GM18505 (cell line): Measurements from ENCODE around the gene INHBC.
"Not testable (repeated sequence)": the region's sequence is repeated elsewhere in the genome, so short reads cannot be mapped to it uniquely, and the experiment has no call there.

Source experiments
- ATAC-seq: cut with Tn5 transposase; IDR thresholded peaks from one replicate; pipeline ENCODE4 v1.9.1; 2021; ENCODE audit not compliant: unreplicated experiment
- POLR2A ChIP-seq: IDR thresholded peaks from 4 replicates; pipeline ENCODE4 v1.6.1; 2011; ENCODE audit warnings: borderline replicate concordance; ENCODE audit not compliant: insufficient read depth, insufficient read length; ENCODE audit errors: extremely low read depth

Gene INHBC

GRCh38 chr12:57434517-57435223 is at the start of gene INHBC:
TSS of gene INHBC (plus strand) at chr12:57434784. CDS start at chr12:57434887, 103 bp downstream.
- ATAC-seq = no peak
- TF ChIP-seq POLR2A = no peak

DNA sequence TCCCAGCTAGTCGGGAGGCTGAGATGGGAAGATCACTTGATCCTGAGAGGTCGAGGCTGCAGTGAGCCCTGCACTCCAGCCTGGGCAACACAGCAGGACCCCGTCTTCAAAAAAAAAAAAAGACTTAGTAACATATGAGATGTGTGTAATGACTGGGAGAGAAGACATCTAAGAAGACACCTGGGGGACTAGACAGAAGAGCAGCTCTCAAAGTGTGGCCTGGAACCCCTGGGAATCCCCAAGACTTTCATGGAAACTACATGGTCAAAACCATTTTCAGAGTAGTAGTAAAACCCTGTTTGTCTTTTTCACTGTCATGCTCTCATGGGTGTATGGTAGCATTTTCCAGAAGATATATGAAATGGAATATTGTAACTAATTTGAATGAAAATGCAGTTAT is 49.0 kb upstream of the INHBC start:
- ATAC-seq = no peak
- TF ChIP-seq POLR2A = no peak

DNA sequence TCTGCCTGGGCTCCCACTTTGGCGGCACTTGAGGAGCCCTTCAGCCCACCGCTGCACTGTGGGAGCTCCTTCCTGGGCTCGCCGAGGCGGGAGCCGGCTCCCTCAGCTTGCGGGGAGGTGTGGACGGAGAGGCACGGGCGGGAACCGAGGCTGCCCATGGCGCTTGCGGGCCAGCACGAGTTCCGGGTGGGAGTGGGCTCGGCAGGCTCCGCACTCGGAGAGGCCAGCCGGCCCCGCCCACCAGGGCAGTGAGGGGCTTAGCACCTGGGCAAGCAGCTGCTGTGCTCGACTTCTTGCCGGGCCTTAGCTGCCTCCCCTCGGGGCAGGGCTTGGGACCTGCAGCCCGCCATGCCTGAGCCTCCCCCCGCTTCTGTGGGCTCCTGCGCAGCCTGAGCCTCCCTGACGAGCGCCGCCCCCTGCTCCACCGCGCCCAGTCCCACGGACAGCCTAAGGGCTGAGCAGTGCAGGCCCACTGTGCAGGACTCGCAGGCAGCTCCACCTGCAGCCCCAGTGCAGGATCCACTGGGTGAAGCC is 48.3 kb upstream of the INHBC start:
- ATAC-seq = no peak
- TF ChIP-seq POLR2A = no peak

DNA sequence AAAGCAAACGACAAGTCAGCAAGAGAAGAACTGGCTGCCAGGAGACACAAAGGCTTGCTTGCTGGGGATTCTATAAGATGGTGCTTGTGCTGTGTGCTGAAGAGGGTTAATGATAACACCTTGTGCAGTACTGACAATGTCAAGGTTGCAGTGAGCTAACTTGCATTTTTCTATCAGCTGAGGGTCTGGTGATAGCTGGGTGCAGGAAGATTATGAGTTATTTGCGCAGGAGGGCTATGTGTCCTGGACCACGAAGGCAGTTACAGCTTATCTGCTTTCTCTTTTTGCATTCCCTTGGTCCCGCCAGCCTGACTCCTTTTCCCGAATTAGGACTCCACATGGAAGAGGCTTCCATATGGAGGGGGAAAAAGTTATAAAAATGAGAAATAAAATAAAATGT is 46.2 kb upstream of the INHBC start:
- no peak for TF ChIP-seq POLR2A
- no peak for ATAC-seq

DNA sequence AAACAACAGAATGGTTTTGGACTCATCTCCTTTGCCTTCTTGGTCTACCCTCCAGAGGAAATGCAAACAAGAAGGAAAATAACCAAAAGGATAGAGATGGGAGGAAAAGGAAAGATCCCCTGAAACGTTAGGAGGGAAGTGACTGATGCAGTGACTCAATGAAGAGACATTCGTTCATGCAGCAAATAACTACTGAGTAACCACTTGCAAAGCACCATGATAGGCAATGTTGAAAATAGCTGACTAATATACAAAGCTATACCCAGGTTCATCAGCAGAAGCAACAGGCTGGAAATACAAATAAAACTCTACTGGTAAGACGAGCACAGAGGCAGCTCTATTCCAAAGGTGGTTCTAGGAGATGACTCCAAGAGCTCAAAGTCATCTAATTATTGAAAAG is 45.6 kb upstream of the INHBC start:
- no peak for TF ChIP-seq POLR2A
- no peak for ATAC-seq

- no peak for ATAC-seq
- TF ChIP-seq POLR2A = no peak
Observed at GRCh38 chr12:57390174-57390573, 44.4 kb upstream of the INHBC start.

DNA sequence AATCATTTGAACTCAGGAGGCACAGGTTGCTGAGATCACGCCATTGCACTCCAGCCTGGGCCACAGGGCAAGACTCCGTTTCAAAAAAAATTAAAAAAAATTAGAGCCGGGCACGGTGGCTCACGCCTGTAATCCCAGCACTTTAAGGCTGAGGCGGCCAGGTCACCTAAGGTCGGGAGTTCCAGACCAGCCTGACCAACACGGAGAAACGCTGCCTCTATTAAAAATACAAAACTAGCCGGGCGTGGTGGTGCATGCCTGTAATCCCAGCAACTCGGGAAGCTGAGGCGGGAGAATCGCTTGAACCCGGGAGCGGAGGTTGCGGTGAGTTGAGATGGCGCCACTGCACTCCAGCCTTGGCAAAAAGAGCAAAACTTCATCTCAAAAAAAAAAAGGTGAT is 39.5 kb upstream of the INHBC start:
- TF ChIP-seq POLR2A = no peak
- ATAC-seq = no peak

DNA sequence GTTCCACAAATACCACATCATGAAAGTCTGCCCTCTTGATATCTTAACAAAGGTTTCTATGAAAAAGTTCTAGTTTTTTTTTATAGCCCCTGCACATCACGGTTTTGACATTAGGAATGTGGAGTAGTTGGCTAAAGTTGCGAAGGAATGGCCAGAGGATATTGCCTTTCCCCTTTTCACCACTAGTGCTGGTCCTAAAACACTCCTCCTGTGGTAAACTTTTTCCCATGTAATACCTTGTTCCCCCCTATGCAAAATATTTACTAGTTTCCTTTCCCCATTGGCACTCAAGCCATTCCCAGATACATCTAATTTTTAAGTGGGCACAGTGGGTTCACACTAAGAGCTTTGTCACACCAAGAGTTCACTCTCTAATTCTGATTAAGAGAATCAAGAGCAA is 37.1 kb upstream of the INHBC start:
- TF ChIP-seq POLR2A = no peak

GRCh38 chr12:57399718-57400463 is 34.7 kb upstream of the INHBC start:
- ATAC-seq = not testable (repeated sequence)

More for the DNA sequence above, 37.1 kb upstream of the INHBC start:
- ATAC-seq = no peak

DNA sequence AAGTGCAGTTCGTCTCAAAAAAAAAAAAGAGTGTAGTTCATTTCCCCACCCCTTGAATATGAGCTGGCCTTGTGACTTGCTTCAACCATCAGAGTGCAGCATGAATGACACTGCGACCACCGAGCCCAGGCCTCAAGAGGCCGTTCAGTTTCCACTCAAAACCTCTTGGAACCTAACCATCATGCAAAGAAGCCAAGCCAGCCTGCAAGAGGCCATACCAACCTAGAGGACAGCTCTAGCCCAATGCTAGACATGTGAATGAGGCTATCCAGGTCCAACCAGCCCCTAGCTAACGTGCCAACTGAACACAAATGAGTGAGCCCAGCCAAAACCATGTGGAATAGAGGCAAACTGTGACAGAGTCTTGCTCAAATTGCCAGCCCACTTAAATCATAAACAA is 33.4 kb upstream of the INHBC start:
- no peak for ATAC-seq
- TF ChIP-seq POLR2A = no peak

GRCh38 chr12:57402156-57402555 is 32.4 kb upstream of the INHBC start:
- not testable (repeated sequence) for ATAC-seq

GRCh38 chr12:57404966-57405640 is 29.5 kb upstream of the INHBC start:
- no peak for TF ChIP-seq POLR2A
- ATAC-seq = no peak

GRCh38 chr12:57410534-57410933 is 24.1 kb upstream of the INHBC start:
- TF ChIP-seq POLR2A = no peak
- ATAC-seq = no peak

DNA sequence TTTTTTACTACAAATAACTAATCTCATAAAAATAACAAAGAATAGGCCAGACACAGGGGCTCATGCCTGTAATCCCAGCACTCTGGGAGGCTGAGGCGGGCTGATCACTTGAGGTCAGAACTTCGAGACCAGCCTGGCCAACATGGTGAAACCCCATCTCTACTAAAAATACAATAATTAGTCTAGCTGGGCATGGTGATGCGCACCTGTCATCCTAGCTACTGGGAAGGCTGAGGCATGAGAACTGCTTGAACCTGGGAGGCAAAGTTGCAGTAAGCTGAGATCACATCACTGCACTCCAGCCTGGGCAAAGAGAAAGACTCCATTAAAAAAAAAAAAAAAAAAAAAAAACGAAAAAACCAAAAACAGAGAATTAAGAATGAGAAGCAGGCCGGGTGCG is 20.4 kb upstream of the INHBC start:
- not testable (repeated sequence) for ATAC-seq
